Panc1 (cell line): Measurements from ENCODE around the gene ZNF91. TPM values are rescaled to one million over a fixed set of nuclear protein-coding genes. Genes with fewer than 3 reads are reported as not detected.
"Not testable (repeated sequence)": the region's sequence is repeated elsewhere in the genome, so short reads cannot be mapped to it uniquely, and the experiment has no call there.

ENCODE experiments used
- ATAC-seq: fragments of 200-7000 bp; cut with Tn5 transposase; 2 replicates; pipeline ENCODE4 v1.9.1; 2020; ENCODE audit warnings: mild to moderate bottlenecking, moderate library complexity
- BruUV-seq: library from RNA; stranded (reverse); fragments of 400-500 nt; replicated peaks from 2 replicates; lab custom pipeline; 2021; lab: Mats Ljungman, UMichigan
- CTCF ChIA-PET: fragments of 300-600 bp; sonication (Branson Sonifier 250); formaldehyde crosslinking; loops from one replicate; lab custom pipeline; 2022; ENCODE audit warnings: antibody characterized with exemption; lab: Charles Lee
- POLR2A ChIA-PET: fragments of 300-600 bp; sonication (Branson Sonifier 250); formaldehyde crosslinking; loops from one replicate; lab custom pipeline; 2022; ENCODE audit warnings: antibody characterized with exemption; lab: Charles Lee
- DNase-seq: peaks from one replicate; pipeline ENCODE4 v3.0.0-alpha.2; 2010; ENCODE audit warnings: low read depth, low spot score
- H3K27ac ChIP-seq: 2 replicates; pipeline ENCODE4 v1.5.1; 2011; ENCODE audit warnings: mild to moderate bottlenecking, low read length, inconsistent platforms
- H3K27me3 ChIP-seq: fragments of 200-500 bp; sonication (Bioruptor generic); 2 replicates; pipeline ENCODE4 v1.6.0; 2014; ENCODE audit warnings: low read length, inconsistent platforms; ENCODE audit not compliant: control insufficient read depth, insufficient read depth
- H3K36me3 ChIP-seq: fragments of 200-500 bp; sonication (Bioruptor generic); 2 replicates; pipeline ENCODE4 v1.5.1; 2014; ENCODE audit warnings: inconsistent platforms, mild to moderate bottlenecking, low read length, moderate library complexity; ENCODE audit not compliant: control insufficient read depth, insufficient read depth
- H3K4me1 ChIP-seq: 2 replicates; pipeline ENCODE4 v1.5.1; 2011; ENCODE audit warnings: inconsistent platforms, mild to moderate bottlenecking, low read length, moderate library complexity; ENCODE audit not compliant: control insufficient read depth, insufficient read depth
- H3K4me3 ChIP-seq, 2 experiments: 2 replicates each; pipeline ENCODE4 v1.5.1; 2011 to 2012; ENCODE audit warnings: low read depth in 2 of 2, low read length in 2 of 2, mild to moderate bottlenecking in 2 of 2, inconsistent platforms in 1 of 2, moderate library complexity in 1 of 2
- H3K9me3 ChIP-seq: fragments of 200-500 bp; sonication (Bioruptor generic); 2 replicates; pipeline ENCODE4 v1.5.1; 2014; ENCODE audit warnings: low read depth, mild to moderate bottlenecking, inconsistent platforms, low read length, moderate library complexity; ENCODE audit not compliant: control insufficient read depth, insufficient read depth
- POLR2AphosphoS5 ChIP-seq: IDR thresholded peaks from 2 replicates; pipeline ENCODE4 v1.6.1; 2012; ENCODE audit warnings: mild to moderate bottlenecking, low read depth, low read length, moderate library complexity
- SIN3A ChIP-seq: IDR thresholded peaks from 2 replicates; pipeline ENCODE4 v1.6.1; 2012; ENCODE audit warnings: low read depth, mild to moderate bottlenecking, low read length, moderate library complexity, borderline replicate concordance; ENCODE audit not compliant: insufficient read depth
- TCF7L2 ChIP-seq: IDR thresholded peaks from 2 replicates; pipeline ENCODE4 v1.6.1; 2011; ENCODE audit warnings: mild to moderate bottlenecking, low read depth, low read length, inconsistent platforms
- in situ Hi-C: cut with HindIII; loops from 2 replicates; pipeline ENCODE4 v1.10.0; 2016; ENCODE audit warnings: low sequenced_read_pairs, low pct_unique_long_range_greater_than_20kb
- intact Hi-C: fragments of 100-400 bp; cut with micrococcal nuclease; formaldehyde crosslinking; loops from one replicate; pipeline ENCODE4 v1.10.0; 2022; ENCODE audit not compliant: unreplicated experiment
- total RNA-seq: library from RNA; stranded (reverse); gene quantifications from one replicate; pipeline ENCODE4 v1.2.1, GENCODE V29; 2021; ENCODE audit not compliant: unreplicated experiment
- TF ChIP-seq, protein P1 (sequence below): fragments of 450-650 bp; IDR thresholded peaks from 2 replicates; pipeline ENCODE4 v1.5.1; 2017; ENCODE audit warnings: mild to moderate bottlenecking
- TF ChIP-seq, protein P2 (sequence below), 2 experiments: IDR thresholded peaks; 2 replicates each; pipeline ENCODE4 v1.6.1; 2011 to 2012; ENCODE audit warnings: low read depth in 2 of 2, control low read depth in 1 of 2, low read length in 1 of 2, mild to moderate bottlenecking in 1 of 2, moderate library complexity in 1 of 2; ENCODE audit not compliant: insufficient read depth in 1 of 2

The ZNF91 gene
- total RNA-seq, 1 experiment from 2014 or later = 20.6 TPM

DNA sequence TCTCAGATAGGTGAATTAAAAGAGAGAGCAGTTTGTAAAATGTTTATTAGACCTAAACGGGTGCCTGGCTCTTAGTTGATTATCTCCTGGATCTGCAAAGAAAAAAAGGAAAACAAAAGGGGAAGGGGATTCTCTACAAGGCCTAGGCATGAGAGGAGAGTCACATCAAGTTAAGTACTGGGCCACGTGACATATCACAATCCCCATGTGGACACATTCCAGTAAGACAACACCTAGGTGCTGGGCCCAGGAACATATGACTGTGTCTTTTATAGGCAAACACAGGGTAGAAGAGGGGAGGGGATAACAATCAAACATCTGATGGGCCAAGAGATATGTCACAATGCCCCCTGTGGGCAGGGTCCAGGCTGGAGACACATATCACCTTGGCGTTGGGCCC, 4.2 kb upstream of the ZNF91 start:
- Histone ChIP-seq H3K4me1 (no peaks in the 10 kb centered on the region), H3K36me3 (no peaks in the 10 kb centered on the region), H3K9me3 (no peaks in the 10 kb centered on the region), H3K4me3 (no peak overlapping the region), H3K27ac (no peak overlapping the region), H3K27me3 (no peaks in the 10 kb centered on the region)
- intact Hi-C loops = no loop called here
- in situ Hi-C loops = no loop called here
- ChIA-PET CTCF (no interaction called here), POLR2A (no interaction called here)
- DNase-seq = no peak
- TF ChIP-seq TCF7L2 (no peak), SIN3A (no peak), POLR2AphosphoS5 (no peak)
- TF ChIP-seq, protein P1, sequence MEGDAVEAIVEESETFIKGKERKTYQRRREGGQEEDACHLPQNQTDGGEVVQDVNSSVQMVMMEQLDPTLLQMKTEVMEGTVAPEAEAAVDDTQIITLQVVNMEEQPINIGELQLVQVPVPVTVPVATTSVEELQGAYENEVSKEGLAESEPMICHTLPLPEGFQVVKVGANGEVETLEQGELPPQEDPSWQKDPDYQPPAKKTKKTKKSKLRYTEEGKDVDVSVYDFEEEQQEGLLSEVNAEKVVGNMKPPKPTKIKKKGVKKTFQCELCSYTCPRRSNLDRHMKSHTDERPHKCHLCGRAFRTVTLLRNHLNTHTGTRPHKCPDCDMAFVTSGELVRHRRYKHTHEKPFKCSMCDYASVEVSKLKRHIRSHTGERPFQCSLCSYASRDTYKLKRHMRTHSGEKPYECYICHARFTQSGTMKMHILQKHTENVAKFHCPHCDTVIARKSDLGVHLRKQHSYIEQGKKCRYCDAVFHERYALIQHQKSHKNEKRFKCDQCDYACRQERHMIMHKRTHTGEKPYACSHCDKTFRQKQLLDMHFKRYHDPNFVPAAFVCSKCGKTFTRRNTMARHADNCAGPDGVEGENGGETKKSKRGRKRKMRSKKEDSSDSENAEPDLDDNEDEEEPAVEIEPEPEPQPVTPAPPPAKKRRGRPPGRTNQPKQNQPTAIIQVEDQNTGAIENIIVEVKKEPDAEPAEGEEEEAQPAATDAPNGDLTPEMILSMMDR = no peak
- TF ChIP-seq, protein P2, sequence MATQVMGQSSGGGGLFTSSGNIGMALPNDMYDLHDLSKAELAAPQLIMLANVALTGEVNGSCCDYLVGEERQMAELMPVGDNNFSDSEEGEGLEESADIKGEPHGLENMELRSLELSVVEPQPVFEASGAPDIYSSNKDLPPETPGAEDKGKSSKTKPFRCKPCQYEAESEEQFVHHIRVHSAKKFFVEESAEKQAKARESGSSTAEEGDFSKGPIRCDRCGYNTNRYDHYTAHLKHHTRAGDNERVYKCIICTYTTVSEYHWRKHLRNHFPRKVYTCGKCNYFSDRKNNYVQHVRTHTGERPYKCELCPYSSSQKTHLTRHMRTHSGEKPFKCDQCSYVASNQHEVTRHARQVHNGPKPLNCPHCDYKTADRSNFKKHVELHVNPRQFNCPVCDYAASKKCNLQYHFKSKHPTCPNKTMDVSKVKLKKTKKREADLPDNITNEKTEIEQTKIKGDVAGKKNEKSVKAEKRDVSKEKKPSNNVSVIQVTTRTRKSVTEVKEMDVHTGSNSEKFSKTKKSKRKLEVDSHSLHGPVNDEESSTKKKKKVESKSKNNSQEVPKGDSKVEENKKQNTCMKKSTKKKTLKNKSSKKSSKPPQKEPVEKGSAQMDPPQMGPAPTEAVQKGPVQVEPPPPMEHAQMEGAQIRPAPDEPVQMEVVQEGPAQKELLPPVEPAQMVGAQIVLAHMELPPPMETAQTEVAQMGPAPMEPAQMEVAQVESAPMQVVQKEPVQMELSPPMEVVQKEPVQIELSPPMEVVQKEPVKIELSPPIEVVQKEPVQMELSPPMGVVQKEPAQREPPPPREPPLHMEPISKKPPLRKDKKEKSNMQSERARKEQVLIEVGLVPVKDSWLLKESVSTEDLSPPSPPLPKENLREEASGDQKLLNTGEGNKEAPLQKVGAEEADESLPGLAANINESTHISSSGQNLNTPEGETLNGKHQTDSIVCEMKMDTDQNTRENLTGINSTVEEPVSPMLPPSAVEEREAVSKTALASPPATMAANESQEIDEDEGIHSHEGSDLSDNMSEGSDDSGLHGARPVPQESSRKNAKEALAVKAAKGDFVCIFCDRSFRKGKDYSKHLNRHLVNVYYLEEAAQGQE (IDR thresholded peaks at IDR 0.05; ENCODE audit: insufficient read depth in 1 of 2, low read depth in 2 of 2, low read length in 1 of 2) = no peak
- BruUV-seq = no TSS peak
- ATAC-seq = no peak

DNA sequence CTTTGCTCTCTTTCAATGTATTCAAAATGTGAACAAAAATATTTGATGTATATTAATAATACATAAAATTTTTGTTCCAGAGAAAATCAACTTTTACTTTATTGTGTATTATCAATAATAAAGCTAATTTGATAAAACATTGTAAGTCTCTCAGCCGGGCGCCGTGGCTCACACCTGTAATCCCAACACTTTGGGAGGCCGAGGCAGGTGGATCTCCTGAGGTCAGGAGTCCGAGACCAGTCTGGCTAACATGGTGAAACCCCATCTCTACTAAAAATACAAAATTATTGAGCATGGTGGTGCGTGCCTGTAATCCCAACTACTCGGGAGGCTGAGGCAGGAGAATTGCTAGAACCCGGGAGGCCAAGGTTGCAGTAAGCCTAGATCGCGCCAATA, 449 bp upstream of the ZNF91 start:
- POLR2A ChIA-PET, ATAC-seq, CTCF ChIA-PET, H3K4me1 ChIP-seq, H3K27me3 ChIP-seq, BruUV-seq, DNase-seq, intact Hi-C loops, H3K36me3 ChIP-seq, H3K9me3 ChIP-seq, in situ Hi-C loops: not testable (repeated sequence)
- peak overlapping the region; percentile 87 to 90; a peak in 3 of 4 replicates for H3K4me3 ChIP-seq
- H3K27ac ChIP-seq = peak overlapping the region; percentile 84

DNA sequence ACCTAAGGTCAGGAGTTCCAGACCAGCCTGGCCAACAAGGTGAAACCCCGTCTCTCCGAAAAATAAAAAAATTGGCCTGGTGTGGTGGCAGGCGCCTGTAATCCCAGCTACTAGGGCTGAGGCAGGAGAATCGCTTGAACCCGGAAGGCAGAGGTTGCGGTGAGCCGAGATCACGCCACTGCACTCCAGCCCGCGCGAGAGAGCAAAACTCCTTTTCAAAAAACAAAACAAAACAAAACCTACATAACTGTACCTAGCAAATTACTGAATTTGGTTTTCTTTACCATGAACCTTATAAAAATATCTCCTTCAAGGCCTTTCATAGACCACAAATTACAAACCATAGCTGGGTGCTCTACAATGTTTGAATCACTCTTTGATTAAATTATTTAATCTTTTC, 760 bp downstream of the ZNF91 start:
- DNase-seq (no peak), ATAC-seq (no peak)
- Histone ChIP-seq H3K36me3 (no peaks in the 10 kb centered on the region), H3K27ac (peak overlapping the region; percentile 89), H3K4me3 (peak overlapping the region; percentile 87 to 90), H3K27me3 (no peaks in the 10 kb centered on the region), H3K9me3 (no peaks in the 10 kb centered on the region), H3K4me1 (no peaks in the 10 kb centered on the region; the same call in 1 of the 2 replicates)
- TF ChIP-seq POLR2AphosphoS5 (no peak), TCF7L2 (no peak), SIN3A (no peak)
- TF ChIP-seq, protein P2 (IDR thresholded peaks at IDR 0.05; ENCODE audit: insufficient read depth in 1 of 2, low read depth in 2 of 2, low read length in 1 of 2) = no peak
- TF ChIP-seq, protein P1 = no peak
- BruUV-seq = no TSS peak
- POLR2A ChIA-PET = interaction anchor here (0.6 kb wide), 1 partner anchor 9 kb away, joined by 4 read pairs; no protein-coding TSS in a partner anchor
- CTCF ChIA-PET = no interaction called here
- in situ Hi-C loops (no loop called here), intact Hi-C loops (no loop called here)
